MM.1S (cell line): ENCODE data around the gene RNF32.
"Not testable (repeated sequence)": the region's sequence is repeated elsewhere in the genome, so short reads cannot be mapped to it uniquely, and the experiment has no call there.

ENCODE experiments used
- DNase-seq: peaks from one replicate; pipeline ENCODE4 v3.0.0-alpha.2; 2015
- H2AFZ ChIP-seq: fragments of 300-600 bp; sonication (generic); 2 replicates; pipeline ENCODE4 v1.6.0; 2016; ENCODE audit warnings: antibody characterized with exemption, low read length
- H3F3A ChIP-seq: fragments of 300-600 bp; sonication (generic); 2 replicates; pipeline ENCODE4 v1.6.1; 2016; ENCODE audit warnings: mild to moderate bottlenecking, antibody characterized with exemption, low read length, moderate library complexity, mixed read lengths; ENCODE audit not compliant: insufficient read depth
- H3K27ac ChIP-seq: fragments of 300-600 bp; sonication (generic); 2 replicates; pipeline ENCODE4 v1.5.1; 2016; ENCODE audit warnings: mild to moderate bottlenecking, low read length
- H3K27me3 ChIP-seq: fragments of 300-600 bp; sonication (generic); replicated peaks from 2 replicates; pipeline ENCODE4 v1.6.0; 2016; ENCODE audit warnings: low read length; ENCODE audit not compliant: insufficient read depth
- H3K36me3 ChIP-seq: fragments of 300-600 bp; sonication (generic); replicated peaks from 2 replicates; pipeline ENCODE4 v1.6.1; 2016; ENCODE audit warnings: mild to moderate bottlenecking, low read length, mixed read lengths; ENCODE audit not compliant: insufficient read depth
- H3K4me1 ChIP-seq: fragments of 300-600 bp; sonication (generic); 2 replicates; pipeline ENCODE4 v1.6.1; 2016; ENCODE audit warnings: low read length, mixed read lengths
- H3K4me2 ChIP-seq: fragments of 300-600 bp; sonication (generic); 2 replicates; pipeline ENCODE4 v1.6.0; 2016; ENCODE audit warnings: low read depth, low read length
- H3K4me3 ChIP-seq: fragments of 300-600 bp; sonication (generic); 2 replicates; pipeline ENCODE4 v1.5.1; 2016; ENCODE audit warnings: low read length, mixed read lengths
- H3K79me2 ChIP-seq: fragments of 300-600 bp; sonication (generic); 2 replicates; pipeline ENCODE4 v1.6.1; 2016; ENCODE audit warnings: mixed run types, low read length, mixed read lengths
- H3K9ac ChIP-seq: fragments of 300-600 bp; sonication (generic); 2 replicates; pipeline ENCODE4 v1.6.1; 2016; ENCODE audit warnings: low read length, mixed read lengths
- H3K9me2 ChIP-seq: fragments of 300-600 bp; sonication (generic); replicated peaks from 2 replicates; pipeline ENCODE4 v1.6.1; 2016; ENCODE audit warnings: mild to moderate bottlenecking, low read length, mixed read lengths; ENCODE audit not compliant: insufficient read depth
- H3K9me3 ChIP-seq: fragments of 300-600 bp; sonication (generic); replicated peaks from 2 replicates; pipeline ENCODE4 v1.6.1; 2016; ENCODE audit warnings: mild to moderate bottlenecking, low read length, mixed read lengths; ENCODE audit not compliant: insufficient read depth
- H4K20me1 ChIP-seq: fragments of 300-600 bp; sonication (generic); 2 replicates; pipeline ENCODE4 v1.6.1; 2016; ENCODE audit warnings: mild to moderate bottlenecking, low read length, moderate library complexity, mixed read lengths; ENCODE audit not compliant: insufficient read depth
- EZH2 ChIP-seq: fragments of 300-600 bp; sonication (generic); optimal IDR thresholded peaks from 2 replicates; pipeline ENCODE3; 2017; ENCODE audit warnings: low read depth, mild to moderate bottlenecking, antibody characterized with exemption, low read length, mixed read lengths
- EZH2phosphoT487 ChIP-seq: fragments of 300-600 bp; sonication (generic); IDR thresholded peaks from 2 replicates; pipeline ENCODE4 v1.6.1; 2018; ENCODE audit warnings: antibody characterized with exemption, low read length
- TF ChIP-seq, protein P1 (sequence below): fragments of 300-600 bp; sonication (generic); IDR thresholded peaks from 2 replicates; pipeline ENCODE4 v1.5.1; 2016; ENCODE audit warnings: antibody characterized with exemption, low read length, mixed read lengths

Gene RNF32

DNA sequence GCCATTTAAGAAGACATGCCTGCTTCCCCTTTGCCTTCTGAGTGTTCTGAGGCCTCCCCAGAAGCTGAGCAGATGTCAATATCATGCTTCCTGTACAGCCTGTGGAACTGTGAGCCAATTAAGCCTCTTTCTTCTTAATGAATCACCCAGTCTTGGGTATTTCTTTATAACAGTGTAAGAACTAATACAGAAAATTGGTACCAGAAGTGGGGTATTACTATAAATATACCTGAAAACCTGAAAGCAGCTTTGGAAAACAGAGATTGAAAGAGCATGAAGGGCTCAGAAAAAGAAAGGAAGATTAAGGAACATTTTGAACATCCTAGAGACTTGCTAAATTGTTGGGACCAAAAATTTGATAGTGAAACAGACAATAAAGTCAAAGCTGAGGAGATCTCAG lies 12.0 kb upstream of the RNF32 start:
- Histone ChIP-seq H3K27ac (no peak overlapping the region), H3K4me3 (no peak overlapping the region), H4K20me1 (no peaks in the 10 kb centered on the region), H3K9me3 (no peaks in the 10 kb centered on the region), H3K4me1 (no peaks in the 10 kb centered on the region), H3K9me2 (no peaks in the 10 kb centered on the region), H3K27me3 (no peaks in the 10 kb centered on the region), H2AFZ (no peak overlapping the region), H3K4me2 (no peak overlapping the region), H3K9ac (no peak overlapping the region), H3K36me3 (no peaks in the 10 kb centered on the region), H3F3A (no peaks in the 10 kb centered on the region), H3K79me2 (no peaks in the 10 kb centered on the region)
- DNase-seq = no peak
- TF ChIP-seq, protein P1, sequence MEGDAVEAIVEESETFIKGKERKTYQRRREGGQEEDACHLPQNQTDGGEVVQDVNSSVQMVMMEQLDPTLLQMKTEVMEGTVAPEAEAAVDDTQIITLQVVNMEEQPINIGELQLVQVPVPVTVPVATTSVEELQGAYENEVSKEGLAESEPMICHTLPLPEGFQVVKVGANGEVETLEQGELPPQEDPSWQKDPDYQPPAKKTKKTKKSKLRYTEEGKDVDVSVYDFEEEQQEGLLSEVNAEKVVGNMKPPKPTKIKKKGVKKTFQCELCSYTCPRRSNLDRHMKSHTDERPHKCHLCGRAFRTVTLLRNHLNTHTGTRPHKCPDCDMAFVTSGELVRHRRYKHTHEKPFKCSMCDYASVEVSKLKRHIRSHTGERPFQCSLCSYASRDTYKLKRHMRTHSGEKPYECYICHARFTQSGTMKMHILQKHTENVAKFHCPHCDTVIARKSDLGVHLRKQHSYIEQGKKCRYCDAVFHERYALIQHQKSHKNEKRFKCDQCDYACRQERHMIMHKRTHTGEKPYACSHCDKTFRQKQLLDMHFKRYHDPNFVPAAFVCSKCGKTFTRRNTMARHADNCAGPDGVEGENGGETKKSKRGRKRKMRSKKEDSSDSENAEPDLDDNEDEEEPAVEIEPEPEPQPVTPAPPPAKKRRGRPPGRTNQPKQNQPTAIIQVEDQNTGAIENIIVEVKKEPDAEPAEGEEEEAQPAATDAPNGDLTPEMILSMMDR = no peak
- TF ChIP-seq EZH2 = no peak
- TF ChIP-seq EZH2phosphoT487 = no peak

DNA sequence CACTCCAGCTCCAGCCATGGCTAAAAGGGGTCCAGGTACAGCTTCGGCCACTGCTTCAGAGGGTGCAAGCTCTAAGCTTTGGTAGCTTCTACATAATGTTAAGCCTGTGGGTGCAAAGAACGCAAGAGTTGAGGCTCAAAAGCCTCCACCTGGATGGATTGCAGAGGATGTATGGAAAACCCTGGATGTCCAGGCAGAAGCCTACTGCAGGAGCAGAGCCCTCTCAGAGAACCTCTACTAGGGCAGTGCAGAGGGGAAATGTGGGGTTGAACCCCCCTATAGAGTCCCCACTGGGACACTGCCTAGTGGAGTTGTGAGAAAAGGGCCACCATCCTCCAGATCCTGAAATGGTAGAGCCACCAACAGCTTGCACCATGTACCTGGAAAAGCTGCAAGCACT lies 10.7 kb upstream of the RNF32 start:
- no peaks in the 10 kb centered on the region for H3F3A ChIP-seq
- no peaks in the 10 kb centered on the region for H3K27me3 ChIP-seq
- no peak overlapping the region for H3K4me2 ChIP-seq

DNA sequence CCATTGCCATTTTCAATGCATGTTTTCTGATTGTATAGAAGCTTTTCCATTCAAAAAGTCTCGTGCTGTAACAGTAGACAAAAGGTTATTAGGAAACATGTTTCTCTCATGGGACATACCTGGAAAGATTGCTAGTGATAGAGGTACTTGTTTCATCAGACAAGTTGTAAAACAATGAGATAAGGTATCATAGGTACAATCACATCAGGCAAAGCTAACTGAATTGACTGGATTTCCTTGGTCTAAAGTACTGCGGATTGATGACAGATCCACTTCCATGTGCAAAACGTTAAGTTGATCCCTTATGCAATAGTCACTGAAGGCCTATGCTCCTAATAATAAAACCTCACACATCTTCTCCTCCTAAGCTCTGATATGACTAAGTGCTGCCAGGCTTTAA lies 6.5 kb upstream of the RNF32 start:
- no peaks in the 10 kb centered on the region for H3F3A ChIP-seq
- H3K27ac ChIP-seq = no peak overlapping the region
- no peak for DNase-seq
- no peak overlapping the region for H2AFZ ChIP-seq
- no peaks in the 10 kb centered on the region for H3K9me3 ChIP-seq
- no peak overlapping the region for H3K4me2 ChIP-seq
- H3K36me3 ChIP-seq = no peaks in the 10 kb centered on the region
- no peaks in the 10 kb centered on the region for H4K20me1 ChIP-seq
- H3K9me2 ChIP-seq = no peaks in the 10 kb centered on the region
- no peaks in the 10 kb centered on the region for H3K79me2 ChIP-seq
- no peaks in the 10 kb centered on the region for H3K4me1 ChIP-seq
- TF ChIP-seq EZH2phosphoT487 (no peak), EZH2 (no peak)
- H3K27me3 ChIP-seq = no peaks in the 10 kb centered on the region
- H3K4me3 ChIP-seq = no peak overlapping the region
- H3K9ac ChIP-seq = no peak overlapping the region

More for the DNA sequence above, 10.7 kb upstream of the RNF32 start:
- no peaks in the 10 kb centered on the region for H3K79me2 ChIP-seq
- no peaks in the 10 kb centered on the region for H3K4me1 ChIP-seq
- no peaks in the 10 kb centered on the region for H3K36me3 ChIP-seq
- H4K20me1 ChIP-seq = no peaks in the 10 kb centered on the region
- H2AFZ ChIP-seq = no peak overlapping the region
- H3K27ac ChIP-seq = no peak overlapping the region
- no peaks in the 10 kb centered on the region for H3K9me2 ChIP-seq
- H3K4me3 ChIP-seq = no peak overlapping the region
- TF ChIP-seq EZH2phosphoT487 = no peak
- no peak for TF ChIP-seq EZH2
- TF ChIP-seq, protein P1 = no peak
- no peaks in the 10 kb centered on the region for H3K9me3 ChIP-seq
- H3K9ac ChIP-seq = no peak overlapping the region
- DNase-seq = no peak

DNA sequence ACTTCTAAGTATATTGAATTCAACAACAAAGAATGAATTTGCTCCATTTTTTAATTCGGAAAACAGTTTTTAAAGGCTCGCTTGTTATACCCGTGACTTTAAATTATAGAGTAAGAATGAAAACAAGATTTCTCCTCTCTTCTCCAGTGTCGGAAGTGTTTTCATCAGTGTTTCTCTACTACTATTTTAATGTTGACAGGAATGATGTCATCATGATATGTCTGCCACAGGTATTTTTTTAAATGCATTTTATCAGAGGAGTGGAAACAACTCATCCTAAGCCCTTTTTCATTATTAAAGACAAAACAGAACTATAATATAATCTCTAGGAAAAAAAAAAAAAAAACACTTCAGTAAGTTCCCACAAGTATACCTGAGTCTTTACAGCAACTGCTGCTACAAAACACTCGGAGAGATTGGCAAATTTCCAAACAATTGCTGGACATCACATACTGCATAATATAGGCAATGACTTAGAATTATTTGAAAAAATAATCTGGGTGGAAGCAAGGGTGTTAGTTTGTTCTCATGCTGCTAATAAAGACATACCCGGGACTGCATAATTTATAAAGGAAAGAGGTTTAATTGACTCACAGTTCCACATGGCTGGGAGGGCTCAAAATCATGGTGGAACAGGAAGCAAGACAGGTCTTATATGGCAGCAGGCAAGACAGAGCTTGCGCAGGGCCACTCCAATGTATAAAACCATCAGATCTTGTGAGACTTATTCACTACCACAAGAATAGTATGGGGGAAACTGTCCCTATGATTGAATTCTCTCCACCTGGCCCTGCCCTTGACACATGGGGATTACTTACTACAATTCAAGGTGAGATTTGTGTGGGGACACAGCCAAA lies 4.8 kb upstream of the RNF32 start:
- H3K9ac ChIP-seq = no peak overlapping the region
- H3K27ac ChIP-seq = no peak overlapping the region
- no peak overlapping the region for H2AFZ ChIP-seq
- peaks cover 4% of the 10 kb centered on the region; the same call in 1 of the 2 replicates for H3K4me1 ChIP-seq
- no peaks in the 10 kb centered on the region for H4K20me1 ChIP-seq
- DNase-seq = no peak
- H3K79me2 ChIP-seq = no peaks in the 10 kb centered on the region
- no peaks in the 10 kb centered on the region for H3K9me3 ChIP-seq
- TF ChIP-seq EZH2 (no peak), EZH2phosphoT487 (no peak)
- TF ChIP-seq, protein P1 = no peak
- H3K4me2 ChIP-seq = no peak overlapping the region
- H3K36me3 ChIP-seq = no peaks in the 10 kb centered on the region
- H3K4me3 ChIP-seq = no peak overlapping the region
- H3K9me2 ChIP-seq = no peaks in the 10 kb centered on the region
- no peaks in the 10 kb centered on the region for H3K27me3 ChIP-seq
- H3F3A ChIP-seq = no peaks in the 10 kb centered on the region

DNA sequence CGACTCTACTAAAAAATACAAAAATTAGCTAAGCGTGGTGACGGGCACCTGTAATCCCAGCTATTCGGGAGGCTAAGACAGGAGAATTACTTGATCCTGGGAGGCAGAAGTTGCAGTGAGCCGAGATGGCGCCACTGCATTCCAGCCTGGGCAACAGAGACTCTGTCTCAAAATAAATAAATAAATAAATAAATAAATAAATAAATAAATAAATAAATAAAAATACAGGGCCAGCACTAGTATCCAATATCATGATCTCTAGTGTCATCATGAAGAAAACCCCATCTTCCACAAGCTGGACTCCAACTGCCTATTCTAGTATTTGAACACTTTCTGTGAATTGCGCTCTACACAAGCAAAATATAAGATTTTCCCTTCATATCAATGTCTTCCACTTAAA lies 3.5 kb upstream of the RNF32 start:
- H3K4me1 ChIP-seq = peaks cover 11% of the 10 kb centered on the region; the same call in 1 of the 2 replicates

More for the DNA sequence above, 3.5 kb upstream of the RNF32 start:
- H2AFZ ChIP-seq, H3K9me2 ChIP-seq, H3F3A ChIP-seq, H3K9me3 ChIP-seq, H3K4me2 ChIP-seq, H3K36me3 ChIP-seq, H3K9ac ChIP-seq, H3K4me3 ChIP-seq, H3K79me2 ChIP-seq, DNase-seq, H4K20me1 ChIP-seq, H3K27ac ChIP-seq, H3K27me3 ChIP-seq: not testable (repeated sequence)
